HG02642 (cell line): ENCODE measurements around the gene RNF182.
"Not testable (repeated sequence)": the region's sequence is repeated elsewhere in the genome, so short reads cannot be mapped to it uniquely, and the experiment has no call there.

Experiments used
- ATAC-seq: cut with Tn5 transposase; IDR thresholded peaks from one replicate; pipeline ENCODE4 v1.9.1; 2021; ENCODE audit warnings: mild to moderate bottlenecking; ENCODE audit not compliant: unreplicated experiment, poor library complexity

Gene RNF182

DNA sequence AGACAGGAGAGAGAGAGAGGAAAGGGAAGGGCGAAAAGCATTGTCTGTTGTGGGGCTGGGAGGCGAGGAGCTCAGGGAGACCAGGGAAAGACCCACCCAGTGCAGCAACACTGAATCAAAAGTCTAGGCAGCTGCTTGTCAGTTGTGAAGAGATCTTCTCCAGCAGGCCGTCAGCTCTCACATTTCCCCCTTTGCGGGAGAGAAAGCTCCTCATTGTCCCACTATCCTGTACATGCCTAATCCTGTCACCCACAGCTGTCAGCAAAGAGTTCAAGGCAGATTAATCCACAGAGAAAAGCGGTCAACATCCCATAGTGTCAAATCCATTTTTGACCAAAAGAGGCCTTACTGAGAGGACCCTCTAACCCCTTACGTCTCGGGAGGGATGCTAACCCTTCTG, 27.3 kb downstream of the RNF182 start:
- no peak for ATAC-seq

DNA sequence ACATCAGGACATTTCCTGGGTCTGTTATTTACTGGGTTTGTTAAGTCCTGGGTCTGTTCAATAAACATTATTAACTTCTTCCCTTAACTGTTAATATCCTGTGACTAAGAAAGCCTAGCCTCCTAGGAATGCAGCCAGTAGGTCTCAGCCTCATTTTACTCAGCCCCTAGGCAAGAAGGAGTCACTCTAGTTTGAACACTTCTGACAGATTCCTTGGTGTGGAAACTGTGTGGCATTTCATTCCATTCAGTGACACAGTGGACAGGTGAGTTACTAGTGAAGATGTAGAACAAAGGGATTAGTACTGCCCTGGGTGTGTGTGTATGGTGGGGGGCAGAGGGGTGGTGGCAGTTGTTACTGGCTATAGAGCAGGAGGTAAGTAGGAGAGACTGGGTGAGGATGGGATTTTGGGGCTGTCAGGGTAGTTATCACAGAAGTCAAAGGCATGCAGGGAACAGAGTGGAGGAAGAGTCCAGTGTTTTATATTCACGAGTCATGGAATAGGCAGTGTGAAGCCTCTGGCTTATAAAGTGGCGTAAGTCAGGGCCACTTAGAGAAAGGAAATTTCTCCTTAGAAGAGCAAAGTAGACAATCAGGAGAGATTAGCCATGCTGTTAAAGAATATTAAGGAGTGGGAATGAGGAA, 28.4 kb downstream of the RNF182 start:
- ATAC-seq, result no peak

DNA sequence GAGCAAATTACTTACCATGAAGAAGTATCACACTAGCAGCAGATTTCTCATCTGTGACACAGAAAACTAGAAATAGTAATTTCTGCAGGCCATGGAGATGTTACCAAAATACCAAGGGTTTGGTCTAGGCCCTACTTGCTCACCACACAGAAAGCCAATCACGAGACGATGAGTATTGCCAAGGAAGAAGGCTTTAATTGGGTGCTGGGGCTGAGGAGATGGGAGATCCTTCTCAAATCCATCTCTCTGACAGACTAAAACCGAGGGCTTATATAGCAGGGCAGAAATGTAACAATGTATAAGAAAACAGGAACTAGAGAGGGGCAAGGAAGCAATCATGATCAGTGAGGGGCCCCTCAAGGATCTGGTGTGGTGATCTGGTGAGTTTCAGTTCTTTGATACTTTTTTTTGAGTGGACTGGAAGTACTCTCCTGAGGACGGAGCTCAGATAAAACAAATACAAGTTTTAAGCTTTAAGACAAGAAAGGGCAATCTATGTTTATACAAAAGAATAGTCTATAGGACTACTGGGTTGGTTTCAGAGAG, 40.9 kb downstream of the RNF182 start:
- ATAC-seq, result no peak

DNA sequence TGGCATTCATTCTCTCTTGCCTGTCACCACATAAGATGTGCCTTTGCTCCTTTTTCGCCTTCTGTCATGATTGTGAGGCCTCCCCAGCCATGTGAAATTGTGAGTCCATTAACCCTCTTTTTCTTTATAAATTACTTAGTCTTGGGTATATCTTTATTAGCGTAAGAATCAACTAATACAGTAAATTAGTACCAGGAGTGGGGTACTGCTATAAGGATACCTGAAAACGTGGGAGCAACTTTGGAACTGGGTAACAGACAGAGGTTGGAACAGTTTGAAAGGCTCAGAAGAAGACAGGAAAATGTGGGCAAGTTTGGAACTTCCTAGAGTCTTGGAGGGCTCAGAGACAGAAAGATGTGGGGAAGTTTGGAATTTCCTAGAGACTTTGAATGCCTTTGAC, 46.6 kb downstream of the RNF182 start:
- no peak for ATAC-seq

DNA sequence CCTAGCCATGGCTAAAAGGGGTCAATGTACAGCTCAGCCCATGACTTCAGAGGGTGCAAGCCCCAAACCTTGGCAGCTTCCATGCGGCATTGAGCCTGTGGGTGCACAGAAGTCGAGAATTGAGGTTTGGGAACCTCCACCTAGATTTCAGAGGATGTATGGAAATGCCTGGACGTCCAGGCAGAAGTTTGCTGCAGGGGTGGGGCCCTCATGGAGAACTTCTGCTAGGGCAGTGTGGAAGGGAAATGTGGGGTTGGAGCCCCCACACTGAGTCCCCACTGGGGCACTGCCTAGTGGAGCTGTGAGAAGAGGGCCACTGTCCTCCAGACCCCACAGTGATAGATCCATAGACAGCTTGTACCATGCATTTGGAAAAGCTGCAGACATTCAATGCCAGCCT, 47.9 kb downstream of the RNF182 start:
- not testable (repeated sequence) for ATAC-seq

GRCh38 chr6:13973422-13973821, 48.7 kb downstream of the RNF182 start:
- ATAC-seq, result not testable (repeated sequence)

DNA sequence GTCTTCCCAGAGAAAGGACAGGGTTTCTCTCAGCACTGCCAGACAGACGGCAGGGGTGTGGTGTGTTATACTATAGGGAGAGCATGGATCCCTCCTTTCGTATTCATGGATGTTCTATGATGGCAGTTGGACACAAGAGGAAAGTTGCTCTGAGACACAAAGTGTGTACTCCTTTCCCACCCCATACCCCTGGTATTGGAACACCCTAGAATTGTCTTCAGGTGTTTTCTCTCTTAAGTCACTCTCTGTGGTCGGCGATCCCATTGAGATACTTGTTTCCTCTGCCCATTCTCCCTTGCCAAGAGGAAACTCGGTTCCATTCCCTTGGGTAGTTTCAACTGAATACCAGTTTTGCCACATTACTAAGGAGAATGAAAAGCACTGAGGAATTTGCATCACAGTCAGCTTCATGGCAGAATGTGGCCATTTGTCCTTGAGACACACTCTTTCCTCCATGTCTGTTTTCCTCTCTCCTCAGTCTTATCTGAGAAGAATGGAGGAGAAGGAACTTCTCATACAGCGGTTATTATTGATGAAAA, 53.4 kb downstream of the RNF182 start:
- ATAC-seq, result no peak

- ATAC-seq, result no peak
These were observed 54.0 kb downstream of the RNF182 start for GRCh38 chr6:13978787-13979186.

DNA sequence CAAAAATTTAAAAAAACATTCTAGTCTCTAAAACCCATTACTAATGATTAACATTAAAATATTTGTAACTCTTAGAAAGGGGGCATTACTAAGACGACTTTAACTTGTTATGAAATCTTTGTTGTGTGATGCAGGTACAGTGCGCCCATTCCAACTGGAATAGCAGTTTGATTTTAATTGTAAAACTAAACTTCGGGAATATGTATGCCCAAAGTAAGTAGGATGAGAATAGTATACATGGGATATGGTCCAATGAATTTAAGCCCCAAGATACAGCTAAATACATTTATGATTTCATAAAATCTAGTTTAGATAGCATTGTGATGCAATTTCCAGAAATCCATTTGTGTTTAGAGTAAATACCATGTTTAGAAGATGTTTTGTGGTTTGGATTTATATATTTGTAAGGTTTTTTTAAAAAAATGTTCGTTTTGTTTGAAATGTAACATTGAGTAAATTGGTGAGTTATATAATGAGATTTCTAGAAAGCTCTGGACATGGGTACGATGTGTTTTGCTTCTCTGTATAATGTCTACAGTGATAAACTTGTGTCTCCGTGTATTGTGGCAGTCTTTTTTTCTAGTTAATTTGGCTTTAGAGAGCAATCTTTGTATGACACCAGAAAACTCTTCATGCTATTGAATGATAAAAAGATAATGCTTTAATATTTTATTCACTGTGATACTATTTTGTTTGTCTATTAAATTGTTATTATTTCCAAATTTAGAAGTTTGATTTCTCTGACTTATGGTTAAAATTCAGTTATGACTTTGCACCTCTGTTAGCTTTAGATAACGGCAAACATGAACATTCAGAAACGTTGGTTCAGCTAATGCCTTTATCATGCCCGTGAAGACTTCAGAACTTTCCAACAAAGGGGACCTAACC, 54.8 kb downstream of the RNF182 start:
- ATAC-seq, result no peak

DNA sequence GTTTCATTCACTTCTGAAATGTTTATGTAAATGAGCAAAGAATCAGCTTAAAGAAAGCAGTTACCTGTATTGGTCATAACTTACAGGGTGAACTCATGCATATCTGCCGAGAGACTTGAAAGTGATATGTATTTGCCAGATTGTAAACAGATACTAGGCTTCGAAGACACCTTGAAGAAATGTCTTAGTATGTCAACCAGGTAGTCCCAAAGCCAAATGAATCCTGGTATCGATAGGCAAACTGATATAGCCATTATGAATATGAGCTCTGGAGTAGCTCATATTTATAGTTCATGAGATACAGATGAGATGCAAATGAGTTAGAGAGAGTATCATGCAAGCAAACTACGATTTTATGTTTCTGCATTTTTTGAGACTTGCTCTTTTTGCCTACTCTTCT, 55.8 kb downstream of the RNF182 start:
- ATAC-seq, result no peak

- ATAC-seq, result no peak
These were observed 61.0 kb downstream of the RNF182 start for GRCh38 chr6:13985663-13986325.

DNA sequence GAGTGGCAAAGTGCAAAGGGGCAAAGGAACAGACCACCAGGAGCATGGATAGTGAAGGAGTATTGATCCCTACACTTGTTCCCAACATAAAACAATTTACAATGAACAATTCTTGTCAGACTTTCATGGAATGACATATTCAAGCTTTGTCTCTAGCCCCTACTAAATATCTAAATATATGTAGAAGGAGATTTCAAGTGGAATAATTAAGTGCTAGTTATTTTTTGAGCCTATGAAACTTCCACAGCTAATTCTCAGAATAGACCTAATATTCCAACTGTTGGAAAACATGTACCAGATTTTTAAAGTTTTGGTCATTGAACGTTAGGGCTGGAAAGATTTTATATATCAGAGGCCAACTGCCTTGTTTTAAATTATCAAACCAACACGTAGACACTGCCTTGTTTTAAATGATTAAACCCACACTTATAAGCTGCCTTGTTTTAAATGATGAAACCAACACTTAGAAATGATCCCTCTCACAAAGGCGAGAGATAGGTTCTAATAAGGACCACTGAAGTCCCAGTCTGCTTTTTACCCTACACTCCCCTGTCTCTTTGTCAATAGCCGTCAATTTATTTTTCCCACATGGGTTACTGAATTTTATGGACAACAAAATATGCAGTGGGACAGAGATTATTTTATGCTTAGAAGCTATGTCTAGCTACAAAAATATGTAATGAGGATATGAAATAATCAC, 62.1 kb downstream of the RNF182 start:
- no peak for ATAC-seq

- ATAC-seq, result no peak
These were observed 62.7 kb downstream of the RNF182 start for GRCh38 chr6:13987400-13987865.

DNA sequence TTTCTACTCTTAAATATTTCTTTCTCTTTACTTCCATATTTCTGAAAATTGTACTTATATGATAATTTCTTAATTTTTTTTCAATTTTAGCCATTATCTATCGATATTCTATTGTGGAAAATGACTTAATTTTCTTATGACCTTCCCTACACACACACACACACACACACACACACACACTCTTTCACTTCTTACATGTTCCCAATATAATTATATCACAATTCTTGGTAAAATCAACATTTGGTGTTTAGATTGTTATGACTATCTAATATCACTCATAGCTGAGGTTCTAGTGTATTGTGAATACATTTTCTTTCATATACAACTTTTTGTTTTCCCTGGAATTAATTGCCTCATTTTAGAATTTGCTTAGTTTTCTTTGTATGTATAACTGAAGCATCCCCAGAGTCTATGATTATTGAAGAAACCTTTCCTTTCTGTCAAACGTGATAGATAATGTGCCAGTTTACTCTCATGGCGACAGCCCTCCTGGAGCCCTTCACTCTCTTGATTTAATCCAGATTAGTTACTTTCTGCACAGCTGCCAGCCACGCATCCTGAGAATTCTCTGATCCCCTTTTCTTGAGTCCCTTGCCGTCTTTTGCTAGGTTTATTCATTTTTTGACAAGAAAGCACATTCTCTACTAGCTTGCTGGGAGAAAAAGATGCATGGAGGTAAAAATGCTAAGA, 63.4 kb downstream of the RNF182 start:
- ATAC-seq, result no peak

DNA sequence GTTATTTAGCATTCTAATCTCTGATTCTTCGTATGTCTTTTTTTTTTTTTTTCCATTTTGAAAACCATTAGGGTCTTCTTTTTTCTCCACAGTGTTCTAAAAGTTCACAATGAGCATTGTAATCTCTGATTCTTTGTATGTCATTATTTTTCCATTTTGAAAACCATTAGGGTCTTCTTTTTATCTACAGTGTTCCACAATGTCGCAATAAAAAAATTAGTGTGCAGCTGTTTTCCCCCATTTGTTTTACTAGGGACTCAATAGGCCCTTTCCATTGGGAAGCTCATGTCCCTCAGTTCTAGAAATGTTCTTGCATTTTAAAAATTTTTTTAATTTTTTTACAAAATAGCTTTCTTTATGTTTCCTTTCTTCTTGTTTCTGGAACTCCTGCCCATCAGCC, 64.2 kb downstream of the RNF182 start:
- no peak for ATAC-seq

DNA sequence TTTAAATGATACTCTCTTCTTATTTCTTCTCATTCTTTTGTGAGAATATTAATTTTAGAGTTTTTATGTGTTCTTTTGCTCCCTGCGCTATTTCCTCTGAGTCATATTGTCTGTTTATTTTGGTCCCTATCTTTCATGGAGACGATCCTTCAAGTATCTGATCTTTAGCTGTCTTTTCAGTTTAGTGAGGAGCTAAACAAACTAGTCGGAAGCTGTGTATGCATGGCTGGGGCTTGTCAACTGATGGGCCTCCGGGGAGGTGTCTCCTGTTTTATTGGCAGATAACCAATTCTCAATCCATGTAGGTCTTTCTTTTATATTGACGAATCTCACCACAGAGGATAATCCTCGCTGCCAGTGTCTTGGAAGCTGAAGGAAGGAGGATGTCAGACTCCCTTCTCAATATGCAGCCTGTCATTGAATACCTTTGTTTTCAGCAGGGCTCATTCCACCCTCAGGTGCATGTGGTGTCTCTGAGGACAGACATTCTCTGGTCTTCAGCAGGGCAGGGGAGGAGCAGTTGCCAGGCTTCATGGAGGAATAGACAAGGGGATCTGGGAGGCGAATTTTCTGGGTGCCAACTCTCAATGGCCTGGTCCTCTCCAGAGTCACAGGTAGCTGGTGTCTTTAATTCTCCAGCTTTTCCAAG, 64.9 kb downstream of the RNF182 start:
- ATAC-seq, result no peak

GRCh38 chr6:13990796-13991195, 66.0 kb downstream of the RNF182 start:
- no peak for ATAC-seq

DNA sequence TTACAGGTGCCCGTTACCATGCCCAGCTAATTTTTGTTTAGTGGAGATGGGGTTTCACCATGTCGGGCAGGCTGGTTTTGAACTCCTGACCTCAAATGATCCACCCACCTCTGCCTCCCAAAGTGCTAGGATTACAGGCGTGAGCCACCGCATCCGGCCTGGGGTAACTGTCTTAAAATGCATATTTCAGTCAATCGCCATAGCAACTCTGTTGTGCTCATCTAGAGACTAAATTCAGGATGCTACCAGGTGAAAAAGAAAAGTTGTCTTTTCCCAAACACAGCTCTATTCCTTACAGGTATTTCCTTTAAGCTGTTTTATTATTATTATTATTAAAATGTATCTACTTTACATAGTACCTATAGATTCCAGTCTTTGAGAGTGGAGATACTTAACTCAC, 66.6 kb downstream of the RNF182 start:
- no peak for ATAC-seq
